Measurements from ENCODE around the gene TPP1.

TPP1 gene

GRCh38 chr11:6619004-6619745 lies at the start of gene TPP1:
TSS of gene TPP1 (minus strand) at chr11:6619422. CDS start at chr11:6619400, 22 bp downstream.
- DNase-seq: peak; percentile 86

DNA sequence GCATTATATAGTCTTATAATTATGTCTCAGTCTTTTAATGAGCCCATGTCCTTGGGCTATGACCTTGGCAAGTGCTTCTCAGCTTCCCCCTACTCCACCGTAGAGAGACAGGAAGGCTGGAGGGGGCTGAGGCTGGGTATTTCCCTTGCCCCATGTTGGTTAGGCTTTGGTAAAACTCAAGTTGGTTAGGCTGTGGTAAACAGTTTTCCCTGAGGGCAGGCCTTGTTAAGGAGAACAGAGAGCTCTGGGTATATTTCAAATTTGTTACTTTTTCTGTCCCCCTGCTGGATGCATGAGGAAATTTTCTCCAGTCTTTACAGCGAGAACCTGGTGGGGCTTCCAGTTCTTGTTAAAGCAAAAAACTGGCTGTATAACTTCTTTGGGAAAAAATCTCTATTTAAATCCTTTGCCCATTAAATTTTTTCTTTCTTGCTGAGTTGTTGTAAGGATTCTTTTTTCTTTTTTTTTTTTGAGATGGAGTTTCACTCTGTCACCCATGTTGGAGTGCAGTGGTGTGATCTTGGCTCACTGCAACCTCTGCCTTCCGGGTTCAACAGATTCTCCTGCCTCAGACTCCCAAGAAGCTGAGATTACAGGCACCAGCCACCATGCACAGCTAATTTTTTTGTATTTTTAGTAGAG lies 48.6 kb upstream of the TPP1 start:
- no peak for DNase-seq

DNA sequence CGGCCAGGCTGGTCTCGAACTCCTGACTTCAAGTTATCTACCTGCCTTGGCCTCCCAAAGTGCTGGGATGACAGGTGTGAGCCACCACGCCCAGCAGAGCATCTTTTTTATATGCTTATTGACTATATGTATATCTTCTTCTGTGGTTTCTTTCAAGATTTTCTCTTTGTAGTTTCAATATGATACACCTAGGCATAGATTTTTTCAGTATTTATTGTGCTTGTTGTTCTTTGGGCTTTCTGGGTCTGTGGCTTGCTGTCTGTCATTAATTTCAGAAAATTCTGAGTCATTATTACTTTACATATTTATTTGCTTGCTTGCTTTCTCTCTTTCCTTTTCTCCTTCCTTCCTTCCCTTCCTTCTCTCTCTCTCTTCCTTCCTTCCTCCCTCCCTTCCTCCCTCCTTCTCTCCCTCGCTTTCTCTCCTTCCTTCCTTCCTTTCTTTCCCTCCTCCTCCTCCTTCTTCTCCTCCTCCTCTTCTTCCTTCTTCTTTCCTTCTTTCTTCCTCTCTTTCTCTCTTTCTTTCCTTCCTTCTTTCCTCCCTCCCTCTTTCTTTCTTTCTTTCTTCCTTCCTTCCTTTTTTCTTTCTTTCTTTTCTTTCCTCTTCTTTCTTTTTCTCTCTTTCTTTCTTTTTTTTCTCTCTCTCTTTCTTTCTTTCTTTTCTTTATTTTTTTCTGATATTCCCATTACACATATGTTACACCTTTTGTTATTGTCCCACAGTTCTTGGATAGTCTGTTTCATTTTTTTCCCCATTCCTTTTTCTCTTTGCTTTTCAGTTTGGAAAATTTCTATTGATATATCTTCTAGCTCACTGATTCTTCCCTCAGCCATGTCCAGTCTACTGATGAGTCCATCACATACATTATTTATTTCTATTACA lies 47.3 kb upstream of the TPP1 start:
- DNase-seq: no peak

- no peak for DNase-seq
These were observed 45.3 kb upstream of the TPP1 start for GRCh38 chr11:6664551-6664950.

DNA sequence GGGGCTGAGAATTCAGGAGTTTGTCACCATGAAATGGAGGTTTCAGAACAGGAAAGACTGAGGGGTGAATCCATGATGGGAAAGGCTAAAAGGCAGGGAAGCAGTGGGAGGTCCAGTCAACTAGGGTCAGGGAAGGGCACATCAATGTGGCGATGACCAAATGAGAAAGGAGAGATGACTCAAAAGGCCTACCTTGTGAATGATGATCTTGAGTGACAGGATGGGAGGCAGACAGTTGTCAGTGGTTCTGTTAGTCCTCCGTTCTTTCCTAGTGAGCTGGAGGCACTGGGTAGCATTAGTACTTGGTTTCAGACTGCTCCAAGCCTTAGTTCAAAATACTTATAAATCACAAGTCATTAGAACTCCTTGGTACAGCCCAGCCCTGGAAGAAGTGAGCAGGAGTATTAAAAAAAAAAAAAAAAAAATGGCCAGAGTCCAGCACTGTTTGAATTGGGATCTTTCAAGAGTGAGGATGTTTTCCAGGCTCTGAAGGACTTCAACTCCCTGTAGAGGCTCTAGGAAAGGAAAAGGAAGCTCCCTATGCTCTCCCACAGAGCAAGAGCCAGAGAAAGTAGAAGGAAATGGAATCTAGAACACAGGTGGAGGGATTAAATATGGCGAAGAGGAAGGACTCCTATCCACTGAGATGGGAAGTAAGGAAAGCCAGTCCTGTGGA lies 44.7 kb upstream of the TPP1 start:
- DNase-seq: no peak

- DNase-seq: no peak
These were observed 41.5 kb upstream of the TPP1 start for GRCh38 chr11:6660712-6661111.

GRCh38 chr11:6658647-6659046 lies 39.4 kb upstream of the TPP1 start:
- no peak for DNase-seq

GRCh38 chr11:6657346-6657745 lies 38.1 kb upstream of the TPP1 start:
- no peak for DNase-seq

DNA sequence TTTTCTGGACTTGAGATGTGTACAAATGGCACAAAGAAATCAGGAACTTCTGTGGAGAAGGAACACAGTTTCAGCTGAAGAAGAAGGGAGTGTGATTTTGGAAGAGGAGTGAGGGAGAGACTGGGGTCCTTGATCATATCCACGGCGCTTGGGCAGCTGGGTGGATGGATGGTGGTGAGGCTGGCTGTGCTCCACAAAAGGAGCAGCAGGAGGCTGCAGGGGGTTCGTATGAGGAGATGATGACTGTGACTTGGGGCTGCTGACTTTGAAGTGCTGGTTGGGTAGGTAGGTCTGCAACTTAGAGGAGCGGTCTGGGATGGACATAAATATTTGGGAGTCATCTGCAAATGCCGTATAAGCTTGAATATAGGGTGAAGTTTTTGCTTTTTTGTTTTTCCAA lies 37.7 kb upstream of the TPP1 start:
- DNase-seq: no peak

DNA sequence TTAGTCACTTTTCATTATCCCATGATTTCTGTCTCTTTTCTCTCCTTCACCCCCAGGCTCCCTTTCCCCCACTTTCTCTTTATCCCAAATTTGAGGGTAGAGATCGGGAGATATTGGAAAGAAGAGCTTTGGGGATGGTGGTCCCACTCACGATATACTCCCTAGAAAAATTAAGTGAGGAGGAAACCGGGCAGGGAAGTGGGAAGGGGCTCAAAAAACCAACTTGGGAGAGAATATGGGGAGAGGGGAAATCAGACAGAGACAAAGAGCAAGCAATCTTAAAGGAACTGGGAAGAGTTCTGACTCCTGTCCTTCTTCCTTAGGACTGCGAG lies 37.3 kb upstream of the TPP1 start:
- no peak for DNase-seq

DNA sequence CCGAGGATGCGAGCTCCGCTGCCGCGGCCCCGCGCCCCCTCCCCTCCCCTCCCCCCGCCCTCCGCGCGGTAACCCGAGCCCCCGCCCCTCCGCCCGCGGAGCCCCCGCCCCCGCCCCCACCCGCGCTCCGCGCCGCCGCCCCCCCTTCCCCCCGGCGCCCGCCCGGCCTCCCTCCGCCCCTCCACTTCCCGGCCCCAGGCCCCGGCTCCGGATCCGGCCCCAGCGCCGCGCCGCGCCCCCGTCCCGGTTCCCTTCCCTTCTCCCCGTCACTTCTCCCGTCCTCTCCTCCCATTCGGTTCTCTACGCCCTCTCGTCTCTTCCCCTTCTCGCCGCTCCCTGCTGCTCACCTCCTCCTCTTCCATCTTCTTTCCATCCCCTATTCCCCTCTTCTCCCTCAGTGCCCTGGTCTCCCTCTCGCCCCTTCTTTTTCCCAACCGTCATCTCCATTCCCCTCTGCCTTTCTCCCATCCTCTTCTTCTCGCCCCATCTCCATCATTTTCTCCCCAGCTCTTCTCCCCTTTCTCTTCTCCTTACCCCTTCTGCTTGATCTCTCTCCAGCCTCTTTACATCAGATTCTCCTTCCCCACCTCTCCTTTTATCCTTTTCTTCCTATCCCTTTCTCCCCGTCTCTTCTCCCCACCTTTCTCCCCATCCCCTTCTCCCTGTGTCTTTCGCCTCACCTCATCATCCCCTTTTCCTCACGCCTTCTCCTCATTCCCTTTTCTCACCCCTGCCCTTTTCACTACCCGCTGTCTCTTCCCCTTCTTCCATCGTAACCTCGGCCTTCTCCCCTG lies 36.8 kb upstream of the TPP1 start, which contains the start of gene DCHS1:
Gene DCHS1, minus strand, starts transcription at position 20 of the 794 bp plus-strand sequence. CDS start 14,196 bp downstream, outside the sequence.
- no peak for DNase-seq

GRCh38 chr11:6655020-6655789 lies 36.0 kb upstream of the TPP1 start:
- DNase-seq: no peak

- no peak for DNase-seq
These were observed 35.2 kb upstream of the TPP1 start for GRCh38 chr11:6654281-6655019.

DNA sequence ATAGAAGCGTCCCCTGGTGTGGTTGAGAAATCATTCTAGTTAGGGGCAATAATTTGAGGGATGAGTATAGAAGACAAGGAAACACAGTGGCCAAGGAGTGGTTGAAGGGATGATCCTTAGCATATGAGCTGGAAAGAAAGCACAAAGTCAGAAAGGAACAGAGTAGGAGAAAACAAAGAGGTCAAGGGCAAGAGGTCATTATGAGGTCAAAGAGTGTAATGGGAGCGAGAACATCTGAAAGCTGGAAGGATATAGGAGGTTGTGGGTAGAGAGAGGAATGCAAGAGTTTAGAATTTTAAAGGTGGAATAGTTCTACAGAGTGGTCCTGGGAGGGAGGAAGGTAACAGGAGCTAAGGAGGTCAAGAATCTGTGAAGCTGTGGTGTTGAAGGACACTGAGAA lies 34.4 kb upstream of the TPP1 start:
- no peak for DNase-seq

GRCh38 chr11:6653097-6653496 lies 33.9 kb upstream of the TPP1 start:
- DNase-seq: no peak

GRCh38 chr11:6652182-6652581 lies 33.0 kb upstream of the TPP1 start:
- no peak for DNase-seq

- no peak for DNase-seq
These were observed 31.8 kb upstream of the TPP1 start for GRCh38 chr11:6650980-6651379.

GRCh38 chr11:6650104-6650503 lies 30.9 kb upstream of the TPP1 start:
- no peak for DNase-seq

DNA sequence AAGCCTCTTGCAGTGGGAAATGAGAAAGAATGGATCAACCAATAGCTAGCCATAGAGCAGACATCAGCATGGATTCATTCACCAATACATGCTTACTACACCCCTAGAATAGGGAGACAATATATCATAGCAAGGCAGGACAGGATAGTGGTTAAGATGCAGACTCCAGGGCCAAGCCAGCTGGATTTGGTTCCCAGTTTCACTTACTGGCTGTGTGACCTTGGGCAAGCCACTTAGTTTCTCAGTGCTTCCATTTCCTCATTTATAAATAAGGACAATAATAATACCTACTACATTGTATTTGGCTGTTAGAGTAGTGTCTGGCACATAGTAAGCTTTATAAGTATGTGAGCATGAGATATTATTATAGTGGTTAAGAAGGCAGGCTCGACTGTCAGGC lies 29.3 kb upstream of the TPP1 start:
- DNase-seq: no peak

- DNase-seq: no peak
These were observed 28.6 kb upstream of the TPP1 start for GRCh38 chr11:6647836-6648235.

Measured in NCI-H226 (cell line).